GM12878 (cell line): ENCODE measurements around the gene ADGRL3. TPM values are rescaled to one million over a fixed set of nuclear protein-coding genes. Genes with fewer than 3 reads are reported as not detected.

Source experiments
- ATAC-seq: fragments of 200-7000 bp; cut with Tn5 transposase; 3 replicates; pipeline ENCODE4 v1.9.1; 2020; ENCODE audit warnings: mild to moderate bottlenecking, moderate library complexity
- BruUV-seq: library from RNA; stranded (reverse); fragments of 400-500 nt; replicated peaks from 2 replicates; lab custom pipeline; 2021; lab: Mats Ljungman, UMichigan
- CTCF ChIA-PET: fragments of 300-600 bp; sonication (Branson Sonifier 250); formaldehyde crosslinking; extraction: SDS; loops from one replicate; lab custom pipeline; 2021; ENCODE audit warnings: inconsistent platforms; lab: Yijun Ruan, JAX
- POLR2A ChIA-PET: fragments of 350-600 bp; formaldehyde crosslinking; extraction: SDS; loops from one replicate; lab custom pipeline; 2021; ENCODE audit warnings: inconsistent platforms; lab: Charles Lee
- RAD21 ChIA-PET: fragments of 300-600 bp; sonication (Branson Sonifier 250); formaldehyde crosslinking; loops from one replicate; lab custom pipeline; 2023; ENCODE audit warnings: antibody characterized with exemption; ENCODE audit not compliant: unreplicated experiment; lab: Charles Lee
- SMC1A ChIA-PET: fragments of 300-600 bp; sonication (Branson Sonifier 250); formaldehyde crosslinking; loops from one replicate; lab custom pipeline; 2023; ENCODE audit not compliant: unreplicated experiment, uncharacterized antibody; lab: Charles Lee
- DNase-seq: peaks from one replicate; pipeline ENCODE4 v3.0.0-alpha.2; 2011; ENCODE audit warnings: low read depth, low spot score
- FAIRE-seq: peaks from 3 replicates; lab custom pipeline; 2011; peaks lifted over from hg19 to GRCh38; lab: Jason Lieb, UNC
- H2AFZ ChIP-seq: 2 replicates; pipeline ENCODE4 v1.6.0; 2011; ENCODE audit warnings: low read depth, low read length, control low read depth; ENCODE audit not compliant: control insufficient read depth
- H3K27ac ChIP-seq: 2 replicates; pipeline ENCODE4 v1.5.1; 2011; ENCODE audit warnings: control low read depth; ENCODE audit not compliant: control insufficient read depth, insufficient read depth
- H3K27me3 ChIP-seq, 2 experiments: replicated peaks in 1 of 2; 2 replicates each; pipeline versions ENCODE4 v1.6.0 to v1.6.1; 2011; ENCODE audit warnings: low read length in 1 of 2; ENCODE audit not compliant: control insufficient read depth in 2 of 2, insufficient read depth in 2 of 2
- H3K36me3 ChIP-seq, 2 experiments: 2 replicates each; pipeline ENCODE4 v1.5.1; 2011; ENCODE audit warnings: low read length in 1 of 2; ENCODE audit not compliant: control insufficient read depth in 2 of 2, insufficient read depth in 2 of 2
- H3K4me1 ChIP-seq: 2 replicates; pipeline ENCODE4 v1.6.1; 2011; ENCODE audit warnings: mild to moderate bottlenecking, low read length, moderate library complexity, mixed read lengths; ENCODE audit not compliant: control insufficient read depth, insufficient read depth
- H3K4me2 ChIP-seq: 2 replicates; pipeline ENCODE4 v1.6.0; 2011; ENCODE audit warnings: control low read depth; ENCODE audit not compliant: control insufficient read depth, insufficient read depth
- H3K4me3 ChIP-seq: fragments of 200-600 bp; sonication (generic); 2 replicates; pipeline ENCODE4 v1.5.1; 2016
- H3K79me2 ChIP-seq: 2 replicates; pipeline ENCODE4 v1.6.0; 2011; ENCODE audit warnings: low read length; ENCODE audit not compliant: control insufficient read depth, insufficient read depth
- H3K9ac ChIP-seq: 2 replicates; pipeline ENCODE4 v1.8.0; 2011; ENCODE audit warnings: low read length, control low read depth, mixed read lengths; ENCODE audit not compliant: control insufficient read depth, insufficient read depth
- H3K9me3 ChIP-seq: replicated peaks from 3 replicates; pipeline ENCODE4 v1.5.1; 2011; ENCODE audit warnings: mild to moderate bottlenecking, low read length; ENCODE audit not compliant: control insufficient read depth, insufficient read depth
- H4K20me1 ChIP-seq: 2 replicates; pipeline ENCODE4 v1.6.0; 2011; ENCODE audit not compliant: control insufficient read depth, insufficient read depth
- BACH1 ChIP-seq: fragments of 450-650 bp; IDR thresholded peaks from 2 replicates; pipeline ENCODE4 v1.6.1; 2017; ENCODE audit warnings: mild to moderate bottlenecking, borderline replicate concordance
- DPF2 ChIP-seq: fragments of 450-650 bp; IDR thresholded peaks from 2 replicates; pipeline ENCODE4 v1.6.1; 2017; ENCODE audit warnings: mild to moderate bottlenecking
- EED ChIP-seq: sonication (generic); IDR thresholded peaks from 2 replicates; pipeline ENCODE4 v1.6.1; 2016; ENCODE audit warnings: antibody characterized with exemption, low read depth
- ESRRA ChIP-seq: IDR thresholded peaks from 2 replicates; pipeline ENCODE4 v1.6.1; 2012; ENCODE audit warnings: mild to moderate bottlenecking, low read length, improper control_type of control experiment
- GABPA ChIP-seq: IDR thresholded peaks from 2 replicates; pipeline ENCODE4 v1.6.1; 2014; ENCODE audit warnings: antibody characterized with exemption, low read depth, mild to moderate bottlenecking, inconsistent platforms
- HDAC2 ChIP-seq: fragments of 200-600 bp; sonication (generic); IDR thresholded peaks from 2 replicates; pipeline ENCODE4 v1.6.1; 2017
- KLF5 ChIP-seq: fragments of 450-650 bp; IDR thresholded peaks from 2 replicates; pipeline ENCODE4 v1.6.1; 2014; ENCODE audit warnings: mild to moderate bottlenecking; ENCODE audit not compliant: partially characterized antibody
- MEF2A ChIP-seq: IDR thresholded peaks from 2 replicates; pipeline ENCODE4 v1.6.1; 2011; ENCODE audit warnings: low read depth, mild to moderate bottlenecking, low read length, moderate library complexity; ENCODE audit not compliant: insufficient read depth
- RAD21 ChIP-seq: IDR thresholded peaks from 2 replicates; pipeline ENCODE4 v1.6.1; 2011; ENCODE audit warnings: mild to moderate bottlenecking, low read depth, low read length, moderate library complexity; ENCODE audit not compliant: insufficient read depth
- SRF ChIP-seq, 2 experiments: IDR thresholded peaks; 2 replicates each; pipeline ENCODE4 v1.6.1; 2011; ENCODE audit warnings: low read depth in 2 of 2, low read length in 2 of 2, mild to moderate bottlenecking in 1 of 2, moderate library complexity in 1 of 2
- SUPT20H ChIP-seq: IDR thresholded peaks from 2 replicates; pipeline ENCODE4 v1.6.1; 2011; ENCODE audit warnings: low read depth, mild to moderate bottlenecking, low read length, moderate library complexity, borderline replicate concordance; ENCODE audit not compliant: control insufficient read depth
- TAF1 ChIP-seq: IDR thresholded peaks from 2 replicates; pipeline ENCODE4 v1.6.1; 2011; ENCODE audit warnings: mild to moderate bottlenecking, low read depth, low read length, borderline replicate concordance
- TCF12 ChIP-seq: IDR thresholded peaks from 2 replicates; pipeline ENCODE4 v1.6.1; 2011; ENCODE audit warnings: low read depth, mild to moderate bottlenecking, low read length
- ZNF207 ChIP-seq: fragments of 450-650 bp; IDR thresholded peaks from 2 replicates; pipeline ENCODE4 v1.6.1; 2014; ENCODE audit warnings: antibody characterized with exemption, mild to moderate bottlenecking, borderline replicate concordance
- WGBS: methylation state at CpG from one replicate; pipeline ENCODE4 v1.1.6; 2016; ENCODE audit warnings: low lambda C conversion rate; ENCODE audit not compliant: insufficient replicate concordance, insufficient coverage; ENCODE audit errors: missing lambda C conversion rate; 5-methylcytosine and 5-hydroxymethylcytosine counted together
- in situ Hi-C: fragments of 300-500 bp; cut with MboI; formaldehyde crosslinking; loops from 9 replicates; pipeline ENCODE4 v1.14.3; 2018; ENCODE audit warnings: mixed read lengths
- intact Hi-C: fragments of 100-400 bp; cut with micrococcal nuclease; formaldehyde crosslinking; loops from one replicate; pipeline ENCODE4 v1.14.2; 2022; ENCODE audit not compliant: unreplicated experiment
- polyA plus RNA-seq, 11 experiments: library from polyadenylated mRNA; depleted of rRNA in 4 of 11; unstranded in 6 of 11; stranded (reverse) in 5 of 11; fragments of >200 nt; fragmentation: Nextera tagmentation in 4 of 11; fragmentation: Illumina TruSeq in 1 of 11; extraction: Ambion mirVana in 4 of 11; extraction: Trizol in 1 of 11; gene quantifications; 1 replicate in 1 of 11; 2 replicates in 10 of 11; pipeline versions ENCODE4 v1.2.1 to v1.2.3, GENCODE V29; 2011 to 2016; ENCODE audit warnings: inconsistent platforms in 2 of 11, missing spikeins in 2 of 11, low read depth in 1 of 11
- total RNA-seq, 4 experiments: library from RNA; depleted of rRNA in 3 of 4; stranded (reverse); fragments of >200 nt in 3 of 4; fragmentation: Illumina TruSeq in 1 of 4; extraction: Trizol in 1 of 4; gene quantifications; 2 replicates each; pipeline versions ENCODE4 v1.2.1 to v1.2.3, GENCODE V29; 2013 to 2021
- TF ChIP-seq, protein P1 (sequence below): IDR thresholded peaks from 2 replicates; pipeline ENCODE4 v1.6.1; 2012; ENCODE audit warnings: low read depth, low read length, improper control_type of control experiment
- TF ChIP-seq, protein P2 (sequence below): fragments of 450-650 bp; IDR thresholded peaks from 2 replicates; pipeline ENCODE4 v1.6.1; 2018; ENCODE audit warnings: borderline replicate concordance, mild to moderate bottlenecking; ENCODE audit not compliant: partially characterized antibody

ADGRL3 gene
- total and polyA plus RNA-seq, 10 of the 15 experiments (the other 5 are each of a cell fraction or from before 2014, with no cell fraction given) = 1.1 TPM; not detected in 9

- WGBS = 0% methylated on average over 1 of the region's 1 CpG
- in situ Hi-C loops = no loop called here
- no peak for ATAC-seq
- no peaks in the 10 kb centered on the region for H3K4me1 ChIP-seq
- RAD21 ChIA-PET = no interaction called here
- no peaks in the 10 kb centered on the region for H3K9me3 ChIP-seq
- TF ChIP-seq, protein P1, sequence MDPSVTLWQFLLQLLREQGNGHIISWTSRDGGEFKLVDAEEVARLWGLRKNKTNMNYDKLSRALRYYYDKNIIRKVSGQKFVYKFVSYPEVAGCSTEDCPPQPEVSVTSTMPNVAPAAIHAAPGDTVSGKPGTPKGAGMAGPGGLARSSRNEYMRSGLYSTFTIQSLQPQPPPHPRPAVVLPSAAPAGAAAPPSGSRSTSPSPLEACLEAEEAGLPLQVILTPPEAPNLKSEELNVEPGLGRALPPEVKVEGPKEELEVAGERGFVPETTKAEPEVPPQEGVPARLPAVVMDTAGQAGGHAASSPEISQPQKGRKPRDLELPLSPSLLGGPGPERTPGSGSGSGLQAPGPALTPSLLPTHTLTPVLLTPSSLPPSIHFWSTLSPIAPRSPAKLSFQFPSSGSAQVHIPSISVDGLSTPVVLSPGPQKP = no peak
- TF ChIP-seq ESRRA = no peak
- TF ChIP-seq HDAC2 = no peak
- CTCF ChIA-PET = interaction anchor here (0.5 kb wide), 1 partner anchor 48 kb away, joined by 3 read pairs; no protein-coding TSS in a partner anchor
- POLR2A ChIA-PET = no interaction called here
- H3K79me2 ChIP-seq = no peaks in the 10 kb centered on the region
- intact Hi-C loops = no loop called here
- no TSS peak for BruUV-seq
- H4K20me1 ChIP-seq = no peaks in the 10 kb centered on the region
- SMC1A ChIA-PET = no interaction called here
- no peak for DNase-seq
- no peak overlapping the region for H3K4me2 ChIP-seq
- no peak for FAIRE-seq
- H3K27ac ChIP-seq = no peak overlapping the region
- H3K27me3 ChIP-seq = no peaks in the 10 kb centered on the region
- no peak overlapping the region for H3K9ac ChIP-seq
- H3K4me3 ChIP-seq = no peak overlapping the region
- no peak overlapping the region for H2AFZ ChIP-seq
- no peaks in the 10 kb centered on the region for H3K36me3 ChIP-seq
Measured at GRCh38 chr4:61374447-61374891, 174.3 kb downstream of the ADGRL3 start.

- CTCF ChIA-PET = no interaction called here
- Histone ChIP-seq H3K79me2 (no peaks in the 10 kb centered on the region), H4K20me1 (no peaks in the 10 kb centered on the region), H2AFZ (no peak overlapping the region), H3K9me3 (no peaks in the 10 kb centered on the region), H3K4me3 (no peak overlapping the region), H3K27ac (no peak overlapping the region), H3K27me3 (no peaks in the 10 kb centered on the region), H3K36me3 (no peaks in the 10 kb centered on the region), H3K4me1 (no peaks in the 10 kb centered on the region), H3K4me2 (no peak overlapping the region), H3K9ac (no peak overlapping the region)
- in situ Hi-C loops = no loop called here
- FAIRE-seq (no peak), ATAC-seq (no peak), DNase-seq (no peak)
- TF ChIP-seq GABPA (no peak), BACH1 (no peak), ZNF207 (no peak), SRF (IDR thresholded peaks at IDR 0.05; ENCODE audit: low read depth in 2 of 2, low read length in 2 of 2) (no peak), TAF1 (no peak), MEF2A (no peak), RAD21 (no peak), KLF5 (no peak), SUPT20H (no peak), DPF2 (no peak), TCF12 (no peak), EED (no peak)
- TF ChIP-seq, protein P2, sequence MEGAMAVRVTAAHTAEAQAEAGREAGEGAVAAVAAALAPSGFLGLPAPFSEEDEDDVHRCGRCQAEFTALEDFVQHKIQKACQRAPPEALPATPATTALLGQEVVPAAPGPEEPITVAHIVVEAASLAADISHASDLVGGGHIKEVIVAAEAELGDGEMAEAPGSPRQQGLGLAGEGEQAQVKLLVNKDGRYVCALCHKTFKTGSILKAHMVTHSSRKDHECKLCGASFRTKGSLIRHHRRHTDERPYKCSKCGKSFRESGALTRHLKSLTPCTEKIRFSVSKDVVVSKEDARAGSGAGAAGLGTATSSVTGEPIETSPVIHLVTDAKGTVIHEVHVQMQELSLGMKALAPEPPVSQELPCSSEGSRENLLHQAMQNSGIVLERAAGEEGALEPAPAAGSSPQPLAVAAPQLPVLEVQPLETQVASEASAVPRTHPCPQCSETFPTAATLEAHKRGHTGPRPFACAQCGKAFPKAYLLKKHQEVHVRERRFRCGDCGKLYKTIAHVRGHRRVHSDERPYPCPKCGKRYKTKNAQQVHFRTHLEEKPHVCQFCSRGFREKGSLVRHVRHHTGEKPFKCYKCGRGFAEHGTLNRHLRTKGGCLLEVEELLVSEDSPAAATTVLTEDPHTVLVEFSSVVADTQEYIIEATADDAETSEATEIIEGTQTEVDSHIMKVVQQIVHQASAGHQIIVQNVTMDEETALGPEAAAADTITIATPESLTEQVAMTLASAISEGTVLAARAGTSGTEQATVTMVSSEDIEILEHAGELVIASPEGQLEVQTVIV = no peak
- WGBS = 0% methylated on average over 2 of the region's 2 CpGs
- RAD21 ChIA-PET = no interaction called here
- BruUV-seq = no TSS peak
- SMC1A ChIA-PET = no interaction called here
- POLR2A ChIA-PET = no interaction called here
- intact Hi-C loops = no loop called here
Measured at GRCh38 chr4:61375301-61375700, 175.2 kb downstream of the ADGRL3 start.
